ENCODE data around the gene NEMP1.
A peak's percentile ranks its signal among the peaks of the same experiment; 100 is the strongest.
"Not testable (repeated sequence)": the region's sequence is repeated elsewhere in the genome, so short reads cannot be mapped to it uniquely, and the experiment has no call there.

Gene NEMP1

GRCh38 chr12:57078519-57079404, at the start of gene NEMP1:
Gene NEMP1 (minus strand): TSS chr12:57078791. CDS start chr12:57078745, 46 bp downstream.
- peak within 1 kb of the TSS; percentile 74 for H3K27ac ChIP-seq (ENCODE audit: low read depth, low read length)

GRCh38 chr12:57127726-57128518, 49.3 kb upstream of the NEMP1 start, which contains the start of gene LRP1:
Gene LRP1 (plus strand): TSS chr12:57128483. CDS start chr12:57128965, 482 bp downstream.
- no peaks in the 10 kb centered on the region for H3K9me3 ChIP-seq (ENCODE audit: low read length)
- H3K9ac ChIP-seq (ENCODE audit: low read length): peak within 1 kb of the TSS; percentile 82
- H3K27ac ChIP-seq (ENCODE audit: low read depth, low read length): peak within 1 kb of the TSS; percentile 98
- peaks cover 6% of the 10 kb centered on the region for H3K36me3 ChIP-seq (ENCODE audit: insufficient read depth, low read length)
- peak within 1 kb of the TSS; percentile 69 to 84 for H3K4me3 ChIP-seq (ENCODE audit: low read depth in 1 of 2, low read length in 2 of 2)
- no peaks in the 10 kb centered on the region for H3K27me3 ChIP-seq (ENCODE audit: control insufficient read depth in 1 of 2, insufficient read depth in 2 of 2, low read length in 2 of 2)
- peaks cover 42% of the 10 kb centered on the region for H3K4me1 ChIP-seq (ENCODE audit: insufficient read depth, low read length)

More at GRCh38 chr12:57078519-57079404, at the start of gene NEMP1:
- Histone ChIP-seq H3K4me3 (ENCODE audit: low read depth in 1 of 2, low read length in 2 of 2) (peak within 1 kb of the TSS; percentile 72 to 82), H3K9ac (ENCODE audit: low read length) (peak within 1 kb of the TSS; percentile 65), H3K9me3 (ENCODE audit: low read length) (no peaks in the 10 kb centered on the region), H3K27me3 (ENCODE audit: control insufficient read depth in 1 of 2, insufficient read depth in 2 of 2, low read length in 2 of 2) (no peaks in the 10 kb centered on the region), H3K36me3 (ENCODE audit: insufficient read depth, low read length) (no peaks in the 10 kb centered on the region), H3K4me1 (ENCODE audit: insufficient read depth, low read length) (peaks cover 7% of the 10 kb centered on the region)

GRCh38 chr12:57127101-57127725, 48.6 kb upstream of the NEMP1 start:
- peak overlapping the region; percentile 98 for H3K27ac ChIP-seq (ENCODE audit: low read depth, low read length)
- H3K36me3 ChIP-seq (ENCODE audit: insufficient read depth, low read length): peaks cover 6% of the 10 kb centered on the region
- H3K9me3 ChIP-seq (ENCODE audit: low read length): no peaks in the 10 kb centered on the region
- peaks cover 35% of the 10 kb centered on the region for H3K4me1 ChIP-seq (ENCODE audit: insufficient read depth, low read length)
- H3K4me3 ChIP-seq (ENCODE audit: low read depth in 1 of 2, low read length in 2 of 2): peak overlapping the region; percentile 69 to 84
- H3K9ac ChIP-seq (ENCODE audit: low read length): peak overlapping the region; percentile 82
- H3K27me3 ChIP-seq (ENCODE audit: control insufficient read depth in 1 of 2, insufficient read depth in 2 of 2, low read length in 2 of 2): no peaks in the 10 kb centered on the region

DNA sequence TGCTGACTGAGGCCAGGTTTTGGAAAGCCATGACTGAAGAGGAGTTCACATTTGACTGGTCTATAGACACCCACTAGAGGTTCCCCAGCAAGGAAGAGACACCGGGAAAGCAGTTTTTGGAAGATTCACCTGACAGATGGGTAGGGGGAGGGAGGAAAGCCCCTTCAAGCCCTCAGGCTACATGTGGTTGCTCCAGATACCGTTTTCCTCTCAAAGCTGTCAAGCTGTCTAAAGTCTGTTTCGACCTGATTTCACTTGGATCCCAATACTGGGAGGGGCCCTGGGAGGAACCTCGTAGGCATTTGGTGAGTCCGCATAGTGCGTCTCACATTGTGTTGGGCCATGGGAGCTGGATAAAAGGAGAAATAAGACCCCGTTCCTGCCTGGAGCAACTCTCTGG, 48.0 kb upstream of the NEMP1 start:
- no peaks in the 10 kb centered on the region for H3K27me3 ChIP-seq (ENCODE audit: control insufficient read depth in 1 of 2, insufficient read depth in 2 of 2, low read length in 2 of 2)
- H3K4me1 ChIP-seq (ENCODE audit: insufficient read depth, low read length): peaks cover 28% of the 10 kb centered on the region
- H3K4me3 ChIP-seq (ENCODE audit: low read depth in 1 of 2, low read length in 2 of 2): peak overlapping the region in 1 of 2 donors; percentile 84
- H3K9ac ChIP-seq (ENCODE audit: low read length): peak overlapping the region; percentile 82
- H3K36me3 ChIP-seq (ENCODE audit: insufficient read depth, low read length): peaks cover 1% of the 10 kb centered on the region
- no peaks in the 10 kb centered on the region for H3K9me3 ChIP-seq (ENCODE audit: low read length)
- H3K27ac ChIP-seq (ENCODE audit: low read depth, low read length): peak overlapping the region; percentile 19

GRCh38 chr12:57126061-57126460, 47.5 kb upstream of the NEMP1 start:
- Histone ChIP-seq H3K36me3 (ENCODE audit: insufficient read depth, low read length) (no peaks in the 10 kb centered on the region), H3K27ac (ENCODE audit: low read depth, low read length) (no peak overlapping the region), H3K4me1 (ENCODE audit: insufficient read depth, low read length) (peaks cover 23% of the 10 kb centered on the region), H3K9me3 (ENCODE audit: low read length) (no peaks in the 10 kb centered on the region), H3K9ac (ENCODE audit: low read length) (no peak overlapping the region), H3K27me3 (ENCODE audit: control insufficient read depth in 1 of 2, insufficient read depth in 2 of 2, low read length in 2 of 2) (no peaks in the 10 kb centered on the region), H3K4me3 (ENCODE audit: low read depth in 1 of 2, low read length in 2 of 2) (no peak overlapping the region)

DNA sequence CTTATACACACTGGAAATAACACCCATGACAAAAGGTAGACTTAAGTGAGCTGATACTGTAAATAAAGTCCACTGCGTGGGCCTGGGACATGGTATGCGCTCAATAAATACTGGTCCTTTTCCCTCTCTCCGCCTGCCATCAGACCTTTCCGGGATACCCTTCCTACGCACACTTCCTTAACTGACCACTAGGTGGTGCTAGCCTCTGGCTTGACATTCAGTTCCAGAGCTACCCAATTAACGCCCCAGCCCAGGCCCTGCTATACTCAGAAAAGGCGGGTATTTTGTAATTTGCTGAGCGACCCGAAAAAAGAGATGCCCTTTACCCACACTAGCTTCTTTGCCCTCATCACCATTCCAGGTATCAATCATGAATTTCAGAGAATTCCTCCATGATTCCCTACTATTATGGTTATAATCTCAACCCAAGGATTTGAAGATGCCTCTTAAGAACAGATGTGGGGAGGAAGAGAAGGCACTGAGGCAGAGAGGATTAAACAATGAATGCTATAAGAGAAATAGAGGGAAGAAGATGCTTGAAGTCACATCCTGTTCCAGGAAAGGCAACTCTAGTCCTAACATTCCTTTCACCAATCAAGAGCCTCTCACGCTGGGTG, 45.8 kb upstream of the NEMP1 start:
- Histone ChIP-seq H3K27me3 (ENCODE audit: control insufficient read depth in 1 of 2, insufficient read depth in 2 of 2, low read length in 2 of 2) (no peaks in the 10 kb centered on the region), H3K4me3 (ENCODE audit: low read depth in 1 of 2, low read length in 2 of 2) (no peak overlapping the region), H3K36me3 (ENCODE audit: insufficient read depth, low read length) (no peaks in the 10 kb centered on the region), H3K4me1 (ENCODE audit: insufficient read depth, low read length) (peaks cover 8% of the 10 kb centered on the region), H3K9ac (ENCODE audit: low read length) (no peak overlapping the region), H3K9me3 (ENCODE audit: low read length) (no peaks in the 10 kb centered on the region), H3K27ac (ENCODE audit: low read depth, low read length) (no peak overlapping the region)

DNA sequence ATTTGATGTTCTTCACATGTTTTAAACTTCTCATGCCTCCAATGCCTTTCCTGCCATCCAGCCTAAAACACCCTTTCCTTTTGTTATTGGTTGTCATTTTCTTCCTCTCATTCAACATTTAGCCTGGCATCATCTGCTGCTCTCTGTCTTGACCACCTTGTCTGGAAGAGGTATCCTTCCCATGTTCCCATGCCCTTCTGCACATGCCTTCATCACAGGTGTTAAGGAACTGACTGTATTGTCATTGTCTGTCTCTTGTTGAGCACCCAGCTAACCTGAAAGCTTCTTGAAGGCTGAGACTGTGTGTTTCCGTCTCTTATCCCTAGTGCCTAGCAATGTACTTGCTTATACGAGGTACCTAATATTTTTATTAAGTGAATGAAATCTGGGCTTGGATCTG, 45.2 kb upstream of the NEMP1 start:
- Histone ChIP-seq H3K36me3 (ENCODE audit: insufficient read depth, low read length) (no peaks in the 10 kb centered on the region), H3K27me3 (ENCODE audit: control insufficient read depth in 1 of 2, insufficient read depth in 2 of 2, low read length in 2 of 2) (no peaks in the 10 kb centered on the region), H3K27ac (ENCODE audit: low read depth, low read length) (no peak overlapping the region), H3K4me1 (ENCODE audit: insufficient read depth, low read length) (peaks cover 8% of the 10 kb centered on the region), H3K9me3 (ENCODE audit: low read length) (no peaks in the 10 kb centered on the region), H3K4me3 (ENCODE audit: low read depth in 1 of 2, low read length in 2 of 2) (no peak overlapping the region), H3K9ac (ENCODE audit: low read length) (no peak overlapping the region)

GRCh38 chr12:57120718-57121117, 42.1 kb upstream of the NEMP1 start:
- not testable (repeated sequence) for H3K9me3 ChIP-seq (ENCODE audit: low read length); H3K27ac ChIP-seq (ENCODE audit: low read depth, low read length); H3K27me3 ChIP-seq (ENCODE audit: control insufficient read depth in 1 of 2, insufficient read depth in 2 of 2, low read length in 2 of 2); H3K9ac ChIP-seq (ENCODE audit: low read length); H3K4me1 ChIP-seq (ENCODE audit: insufficient read depth, low read length); H3K36me3 ChIP-seq (ENCODE audit: insufficient read depth, low read length); H3K4me3 ChIP-seq (ENCODE audit: low read depth in 1 of 2, low read length in 2 of 2)

- Histone ChIP-seq H3K27me3 (ENCODE audit: control insufficient read depth in 1 of 2, insufficient read depth in 2 of 2, low read length in 2 of 2) (no peaks in the 10 kb centered on the region), H3K4me1 (ENCODE audit: insufficient read depth, low read length) (no peaks in the 10 kb centered on the region), H3K4me3 (ENCODE audit: low read depth in 1 of 2, low read length in 2 of 2) (no peak overlapping the region), H3K27ac (ENCODE audit: low read depth, low read length) (no peak overlapping the region), H3K9me3 (ENCODE audit: low read length) (no peaks in the 10 kb centered on the region), H3K36me3 (ENCODE audit: insufficient read depth, low read length) (no peaks in the 10 kb centered on the region), H3K9ac (ENCODE audit: low read length) (no peak overlapping the region)
Observed at GRCh38 chr12:57119294-57120085, 40.9 kb upstream of the NEMP1 start.

- Histone ChIP-seq H3K27me3 (ENCODE audit: control insufficient read depth in 1 of 2, insufficient read depth in 2 of 2, low read length in 2 of 2) (no peaks in the 10 kb centered on the region), H3K27ac (ENCODE audit: low read depth, low read length) (no peak overlapping the region), H3K9ac (ENCODE audit: low read length) (no peak overlapping the region), H3K4me1 (ENCODE audit: insufficient read depth, low read length) (no peaks in the 10 kb centered on the region), H3K36me3 (ENCODE audit: insufficient read depth, low read length) (no peaks in the 10 kb centered on the region), H3K9me3 (ENCODE audit: low read length) (no peaks in the 10 kb centered on the region), H3K4me3 (ENCODE audit: low read depth in 1 of 2, low read length in 2 of 2) (no peak overlapping the region)
Observed at GRCh38 chr12:57118711-57119271, 40.2 kb upstream of the NEMP1 start.
